Measurements from ENCODE around the gene PC.

The PC gene

DNA sequence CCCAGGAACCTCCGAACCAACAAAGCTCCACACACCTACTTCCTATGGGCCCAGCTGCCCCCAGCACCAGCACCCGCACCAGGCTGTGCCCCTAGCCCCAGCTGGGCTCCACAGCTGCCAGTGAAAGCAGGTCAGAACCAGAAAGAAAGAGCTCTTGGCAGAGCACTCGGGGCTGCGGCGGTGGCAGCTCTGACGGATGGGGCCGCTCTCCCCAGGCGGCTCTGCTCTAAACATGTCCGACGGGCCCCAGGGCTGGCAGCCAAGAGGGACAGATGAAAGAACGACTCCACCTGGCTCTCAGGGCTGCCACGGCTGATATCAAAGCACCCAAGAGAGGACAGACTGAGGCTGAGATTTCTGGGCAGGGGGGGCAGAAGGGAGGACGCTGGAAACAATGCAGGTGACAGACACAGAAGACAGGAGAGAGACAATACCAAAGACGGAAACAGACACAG lies 75.6 kb downstream of the PC start:
- TF ChIP-seq PAX5 (IDR thresholded peaks at IDR 0.05; ENCODE audit: insufficient read depth, low read length, severe bottlenecking), result no peak
- no peak for TF ChIP-seq SPI1 (IDR thresholded peaks at IDR 0.05; ENCODE audit: low read depth, low read length)
- TF ChIP-seq POLR2A (IDR thresholded peaks at IDR 0.05; ENCODE audit: low read depth, low read length), result no peak
- no peak for TF ChIP-seq POU2F2 (IDR thresholded peaks at IDR 0.05; ENCODE audit: low read depth, low read length)
- no peak for TF ChIP-seq TAF1 (IDR thresholded peaks at IDR 0.05; ENCODE audit: low read depth, low read length)
- TF ChIP-seq POLR2AphosphoS5 (IDR thresholded peaks at IDR 0.05; ENCODE audit: low read depth, low read length), result no peak
- FAIRE-seq, result no peak
- DNase-seq (ENCODE audit: insufficient read length, low spot score), result no peak

DNA sequence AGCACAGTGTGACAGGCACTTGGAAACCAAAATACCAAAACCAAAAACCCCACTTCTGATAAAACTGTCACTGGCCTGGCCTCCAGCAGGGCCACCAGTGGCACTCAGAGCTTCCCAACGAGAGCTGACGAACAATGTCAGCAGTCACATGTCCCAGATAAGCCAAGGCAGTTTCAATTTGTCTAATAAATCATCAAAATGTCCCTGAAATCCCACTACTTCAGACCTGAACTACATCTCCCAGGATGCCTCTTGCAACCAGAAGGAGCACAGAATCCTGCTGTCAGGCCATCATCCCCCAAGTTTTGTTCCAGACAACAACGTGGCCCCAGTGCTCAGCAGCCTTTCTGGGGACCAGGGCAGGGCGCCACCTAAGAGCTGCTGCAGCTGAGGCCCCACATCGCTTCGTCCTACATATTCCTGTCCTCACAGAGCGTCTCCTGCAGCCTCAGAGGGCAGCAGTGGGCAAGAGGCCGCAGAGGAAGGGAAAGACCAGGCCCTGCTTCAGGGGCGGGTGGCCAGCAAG lies 76.2 kb downstream of the PC start:
- no peak for TF ChIP-seq POLR2A (IDR thresholded peaks at IDR 0.05; ENCODE audit: low read depth, low read length)
- DNase-seq (ENCODE audit: insufficient read length, low spot score), result no peak
- no peak for FAIRE-seq

DNA sequence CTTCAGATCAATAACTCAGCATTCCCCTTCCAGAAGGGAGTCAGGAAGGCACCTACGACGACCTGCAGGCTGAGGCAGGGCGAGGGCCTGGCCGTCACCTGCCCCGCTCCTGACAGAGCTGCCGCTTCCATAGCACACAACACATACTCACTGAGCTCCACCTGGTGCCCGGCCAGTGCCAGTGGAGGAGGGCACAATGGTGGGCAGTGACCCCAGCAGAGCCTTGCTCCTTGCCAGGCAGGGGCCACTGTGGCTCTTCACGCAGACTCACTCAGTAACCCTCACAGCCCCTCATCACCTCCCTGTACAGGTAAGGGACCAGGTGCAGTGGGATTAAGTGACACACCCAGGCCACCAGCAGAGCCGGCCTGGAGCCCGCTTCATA lies 76.7 kb downstream of the PC start:
- no peak for DNase-seq (ENCODE audit: insufficient read length, low spot score)
- FAIRE-seq, result no peak

DNA sequence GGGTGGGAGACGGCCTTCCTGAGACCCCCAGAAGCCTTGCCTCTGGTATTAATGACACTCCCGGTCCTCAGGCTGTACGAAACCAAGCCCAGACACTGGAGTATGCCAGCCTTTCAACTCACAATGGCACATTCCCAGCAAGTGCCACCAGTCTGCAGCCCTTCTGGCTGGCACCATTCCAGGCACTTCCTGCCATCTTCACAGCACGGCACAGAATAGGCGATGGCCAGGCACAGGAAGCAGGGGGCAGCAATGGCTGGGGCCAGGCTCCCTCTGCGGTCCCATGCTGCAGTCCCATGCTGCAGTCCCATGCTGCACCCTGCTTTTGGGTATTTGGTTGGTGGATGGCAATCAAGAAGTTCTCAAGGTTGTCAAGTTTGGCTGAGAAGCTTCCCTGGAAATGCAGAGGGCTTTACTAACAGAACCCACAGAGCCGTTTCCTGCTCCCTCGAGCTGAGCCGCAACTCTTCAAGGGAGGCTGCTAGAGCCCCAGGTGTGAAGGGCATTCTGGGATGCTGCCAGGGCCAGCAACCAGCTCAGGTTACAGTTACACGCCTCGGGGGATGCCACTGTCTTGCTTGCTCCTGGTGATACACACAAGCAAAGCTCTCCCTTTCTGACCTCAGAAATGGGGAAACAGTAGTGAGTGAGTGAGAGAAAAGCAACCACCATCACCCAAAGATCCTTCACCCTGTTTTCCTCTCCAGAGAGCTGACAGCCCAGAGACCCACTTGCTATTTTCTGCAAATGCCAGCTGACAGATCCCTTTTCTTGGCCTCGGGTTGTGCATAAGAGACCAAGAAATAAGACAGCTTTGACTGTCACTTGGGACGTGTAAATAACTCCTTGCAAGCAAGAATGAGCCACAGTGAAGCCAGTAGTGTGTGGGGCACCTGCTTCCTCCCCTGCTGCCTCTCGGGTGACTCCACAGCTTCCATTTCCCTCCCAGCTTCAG lies 77.4 kb downstream of the PC start:
- TF ChIP-seq POLR2A (IDR thresholded peaks at IDR 0.05; ENCODE audit: low read depth, low read length) (no peak), POU2F2 (IDR thresholded peaks at IDR 0.05; ENCODE audit: low read depth, low read length) (no peak), TAF1 (IDR thresholded peaks at IDR 0.05; ENCODE audit: low read depth, low read length) (no peak), SPI1 (IDR thresholded peaks at IDR 0.05; ENCODE audit: low read depth, low read length) (no peak), POLR2AphosphoS5 (IDR thresholded peaks at IDR 0.05; ENCODE audit: low read depth, low read length) (no peak), PAX5 (IDR thresholded peaks at IDR 0.05; ENCODE audit: insufficient read depth, low read length, severe bottlenecking) (no peak)
- FAIRE-seq (no peak), DNase-seq (ENCODE audit: insufficient read length, low spot score) (no peak)

More for the DNA sequence above, 76.7 kb downstream of the PC start:
- TF ChIP-seq SPI1 (IDR thresholded peaks at IDR 0.05; ENCODE audit: low read depth, low read length) (no peak), TAF1 (IDR thresholded peaks at IDR 0.05; ENCODE audit: low read depth, low read length) (no peak)

DNA sequence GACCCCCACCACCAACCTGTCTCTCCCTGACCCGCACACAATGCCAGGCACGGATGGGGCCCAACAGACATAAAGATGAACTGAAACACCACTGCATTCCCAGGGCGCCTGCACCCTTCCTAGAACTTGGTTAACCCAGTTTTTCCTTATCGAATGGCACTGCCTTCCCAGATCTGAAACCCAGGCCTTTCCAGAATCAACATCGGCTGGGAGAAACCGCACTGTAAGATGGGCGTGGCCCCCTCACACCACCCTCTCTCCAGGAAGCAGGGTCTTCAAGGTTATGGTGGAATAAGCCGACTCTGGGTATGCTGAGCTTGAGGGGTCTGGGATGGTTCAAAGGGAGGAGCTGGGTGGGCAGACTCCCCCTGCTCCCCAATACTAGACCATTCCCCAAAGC lies 78.2 kb downstream of the PC start:
- DNase-seq (ENCODE audit: insufficient read length, low spot score) (no peak), FAIRE-seq (no peak)
- no peak for TF ChIP-seq PAX5 (IDR thresholded peaks at IDR 0.05; ENCODE audit: insufficient read depth, low read length, severe bottlenecking)

DNA sequence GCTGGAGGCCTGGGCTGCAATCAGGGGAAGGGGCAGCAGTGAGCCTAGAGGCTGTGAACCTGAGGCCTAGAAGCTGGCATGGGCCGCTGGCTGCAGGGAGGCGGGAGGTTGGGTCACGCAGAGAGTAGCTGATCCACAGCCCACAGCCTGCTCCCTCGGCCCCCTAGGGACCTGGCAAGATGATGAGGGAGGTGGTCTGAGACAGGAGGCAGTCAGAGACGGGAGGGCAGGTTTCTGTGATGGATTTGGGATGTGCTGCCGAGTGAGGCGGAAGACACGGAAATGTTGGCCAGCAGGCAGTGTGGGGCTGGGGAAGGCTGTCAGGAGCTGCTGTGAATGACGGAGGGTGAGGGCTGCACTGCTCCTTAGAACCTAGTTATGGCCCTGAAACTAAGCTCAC lies 78.6 kb downstream of the PC start:
- DNase-seq (ENCODE audit: insufficient read length, low spot score) (no peak), FAIRE-seq (no peak)
- TF ChIP-seq PAX5 (IDR thresholded peaks at IDR 0.05; ENCODE audit: insufficient read depth, low read length, severe bottlenecking) (no peak), POU2F2 (IDR thresholded peaks at IDR 0.05; ENCODE audit: low read depth, low read length) (no peak), POLR2A (IDR thresholded peaks at IDR 0.05; ENCODE audit: low read depth, low read length) (no peak), SPI1 (IDR thresholded peaks at IDR 0.05; ENCODE audit: low read depth, low read length) (no peak), TAF1 (IDR thresholded peaks at IDR 0.05; ENCODE audit: low read depth, low read length) (no peak), POLR2AphosphoS5 (IDR thresholded peaks at IDR 0.05; ENCODE audit: low read depth, low read length) (no peak)

DNA sequence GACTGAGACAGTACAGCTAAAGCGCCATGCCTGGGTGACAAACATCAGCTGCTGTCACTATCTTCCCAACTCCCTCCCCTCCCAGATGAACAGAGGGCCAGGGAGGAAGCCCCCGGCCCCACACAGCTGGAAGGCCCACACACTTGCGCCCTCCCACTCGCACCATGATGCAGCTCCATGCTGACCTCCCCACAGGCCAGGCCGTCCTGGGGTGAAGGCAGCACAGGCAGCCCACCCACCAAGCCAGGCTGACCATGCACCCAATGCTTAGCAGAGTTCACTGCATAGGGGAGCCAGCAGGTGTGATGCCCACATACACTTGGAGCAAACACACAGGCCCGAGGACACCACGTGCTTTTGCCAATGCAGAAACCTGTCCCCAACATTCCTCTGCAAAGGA lies 79.2 kb downstream of the PC start:
- DNase-seq (ENCODE audit: insufficient read length, low spot score) (no peak), FAIRE-seq (no peak)
- TF ChIP-seq POLR2A (IDR thresholded peaks at IDR 0.05; ENCODE audit: low read depth, low read length), result no peak
- TF ChIP-seq SPI1 (IDR thresholded peaks at IDR 0.05; ENCODE audit: low read depth, low read length), result no peak
- TF ChIP-seq PAX5 (IDR thresholded peaks at IDR 0.05; ENCODE audit: insufficient read depth, low read length, severe bottlenecking), result no peak
- TF ChIP-seq POLR2AphosphoS5 (IDR thresholded peaks at IDR 0.05; ENCODE audit: low read depth, low read length), result no peak
- no peak for TF ChIP-seq POU2F2 (IDR thresholded peaks at IDR 0.05; ENCODE audit: low read depth, low read length)
- no peak for TF ChIP-seq TAF1 (IDR thresholded peaks at IDR 0.05; ENCODE audit: low read depth, low read length)

DNA sequence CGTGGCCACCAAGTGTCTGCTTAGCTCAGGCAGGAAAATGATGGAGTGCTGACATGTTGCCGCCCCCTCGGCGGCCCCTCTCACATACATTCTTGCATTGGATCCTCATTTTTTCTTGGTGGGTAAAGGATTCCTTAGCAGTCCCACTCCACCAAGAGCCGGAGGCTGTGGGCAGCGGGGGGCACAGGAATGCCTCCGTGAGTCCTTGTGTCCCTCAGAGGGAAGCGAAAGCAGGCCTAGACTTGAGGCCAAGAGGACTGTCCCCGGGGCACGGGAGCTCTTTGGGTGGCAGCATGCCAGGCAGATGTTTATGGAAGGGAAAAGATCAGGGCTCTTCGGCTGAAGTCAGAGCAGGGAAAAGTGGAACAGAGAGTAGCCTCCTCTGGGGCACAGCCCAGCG lies 79.7 kb downstream of the PC start:
- DNase-seq (ENCODE audit: insufficient read length, low spot score), result no peak
- no peak for FAIRE-seq
- TF ChIP-seq SPI1 (IDR thresholded peaks at IDR 0.05; ENCODE audit: low read depth, low read length), result no peak

DNA sequence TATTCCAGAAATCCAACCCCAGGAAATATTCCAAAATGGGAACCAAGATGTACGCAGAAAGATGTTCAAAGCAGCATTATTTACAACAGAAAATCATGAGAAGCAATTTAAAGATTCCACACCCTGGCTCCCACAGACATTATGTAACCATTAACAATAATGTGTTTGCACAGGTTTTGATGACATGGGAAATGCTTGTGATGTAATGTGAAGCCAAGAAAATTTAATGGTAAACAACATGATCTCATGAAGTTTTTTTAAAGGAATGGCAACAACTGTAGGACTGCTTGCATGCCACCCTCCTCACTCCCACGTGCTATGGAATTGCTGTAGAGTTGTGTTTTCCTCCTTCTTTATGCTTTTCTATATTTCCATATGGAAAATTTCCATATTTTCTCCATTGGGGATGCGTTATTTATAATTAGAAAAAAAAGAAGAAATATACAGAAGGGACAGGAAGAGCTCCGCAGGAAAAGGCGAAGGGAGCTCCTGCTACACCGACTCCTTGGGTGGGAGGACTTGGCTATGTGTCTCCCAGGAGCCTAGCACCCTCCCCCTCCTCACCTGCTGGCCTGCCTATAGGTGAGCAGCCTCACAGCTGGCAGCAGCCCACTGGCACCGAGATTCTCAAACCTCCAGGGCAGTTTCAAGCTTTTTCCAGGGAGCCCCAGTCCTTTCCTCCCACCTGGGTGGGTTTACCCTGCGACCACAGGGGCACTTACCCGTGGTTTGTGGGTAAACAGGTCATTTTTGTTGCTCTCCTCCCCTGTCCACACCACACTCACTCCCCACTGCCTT lies 80.4 kb downstream of the PC start:
- TF ChIP-seq PAX5 (IDR thresholded peaks at IDR 0.05; ENCODE audit: insufficient read depth, low read length, severe bottlenecking) (no peak), SPI1 (IDR thresholded peaks at IDR 0.05; ENCODE audit: low read depth, low read length) (no peak), TAF1 (IDR thresholded peaks at IDR 0.05; ENCODE audit: low read depth, low read length) (no peak), POLR2A (IDR thresholded peaks at IDR 0.05; ENCODE audit: low read depth, low read length) (no peak), POLR2AphosphoS5 (IDR thresholded peaks at IDR 0.05; ENCODE audit: low read depth, low read length) (no peak), POU2F2 (IDR thresholded peaks at IDR 0.05; ENCODE audit: low read depth, low read length) (no peak)
- no peak for FAIRE-seq
- DNase-seq (ENCODE audit: insufficient read length, low spot score), result no peak

DNA sequence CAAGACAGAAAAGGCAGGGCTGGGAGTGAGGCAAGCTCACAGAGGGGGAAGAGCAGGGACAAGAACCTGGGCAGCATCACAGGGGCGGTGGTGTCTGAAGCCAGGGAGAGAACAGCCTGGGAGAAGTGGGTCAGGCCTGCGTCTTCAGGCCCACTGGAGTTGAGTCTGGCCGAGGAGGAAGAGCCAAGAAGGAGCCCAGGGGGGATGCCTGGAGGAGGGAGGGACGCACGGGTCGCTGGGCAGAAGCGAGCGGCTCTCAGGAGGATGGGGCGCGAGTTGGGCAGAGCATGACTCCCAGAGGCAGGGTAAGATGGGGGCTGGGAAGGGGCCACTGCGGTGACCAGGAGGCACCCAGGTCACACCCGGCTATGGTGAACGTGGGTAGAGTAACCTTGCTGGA lies 82.8 kb downstream of the PC start:
- no peak for TF ChIP-seq POU2F2 (IDR thresholded peaks at IDR 0.05; ENCODE audit: low read depth, low read length)
- no peak for TF ChIP-seq TAF1 (IDR thresholded peaks at IDR 0.05; ENCODE audit: low read depth, low read length)
- no peak for TF ChIP-seq PAX5 (IDR thresholded peaks at IDR 0.05; ENCODE audit: insufficient read depth, low read length, severe bottlenecking)
- TF ChIP-seq SPI1 (IDR thresholded peaks at IDR 0.05; ENCODE audit: low read depth, low read length), result no peak
- no peak for TF ChIP-seq POLR2A (IDR thresholded peaks at IDR 0.05; ENCODE audit: low read depth, low read length)
- no peak for TF ChIP-seq POLR2AphosphoS5 (IDR thresholded peaks at IDR 0.05; ENCODE audit: low read depth, low read length)
- FAIRE-seq (no peak), DNase-seq (ENCODE audit: insufficient read length, low spot score) (no peak)

All from GM12891 (cell line).